Endothelial cell of umbilical vein (primary cell): ENCODE results near the gene TRAPPC6A. TPM values are rescaled to one million over a fixed set of nuclear protein-coding genes. Genes with fewer than 3 reads are reported as not detected.

Experiments
- BruUV-seq: library from RNA; stranded (reverse); fragments of 400-500 nt; replicated peaks from 2 replicates; lab custom pipeline; 2021; lab: Mats Ljungman, UMichigan
- CTCF ChIA-PET: fragments of 300-600, 350-600 bp; sonication (Branson Sonifier 250); formaldehyde crosslinking; loops from one replicate; lab custom pipeline; 2021; ENCODE audit warnings: antibody characterized with exemption, inconsistent platforms; lab: Charles Lee
- POLR2A ChIA-PET: fragments of 300-600, 350-600 bp; sonication (Branson Sonifier 250); formaldehyde crosslinking; loops from one replicate; lab custom pipeline; 2021; ENCODE audit warnings: antibody characterized with exemption, inconsistent platforms; lab: Charles Lee
- DNase-seq: peaks from one replicate; pipeline ENCODE4 v3.0.0-alpha.2; 2011; ENCODE audit warnings: low read depth, low spot score
- FAIRE-seq: peaks from 2 replicates; lab custom pipeline; 2011; peaks lifted over from hg19 to GRCh38; lab: Jason Lieb, UNC
- H2AFZ ChIP-seq: 2 replicates; pipeline ENCODE4 v1.6.0; 2012; ENCODE audit warnings: low read depth, low read length, control low read depth, inconsistent platforms
- H3K27ac ChIP-seq: 2 replicates; pipeline ENCODE4 v1.5.1; 2011; ENCODE audit warnings: low read depth, mild to moderate bottlenecking, control low read depth, low read length, moderate library complexity; ENCODE audit not compliant: insufficient read depth
- H3K27me3 ChIP-seq, 2 experiments: 2 replicates each; pipeline versions ENCODE4 v1.6.0 to v1.6.1; 2011; ENCODE audit warnings: low read length in 2 of 2, mixed read lengths in 1 of 2; ENCODE audit not compliant: control insufficient read depth in 2 of 2, insufficient read depth in 2 of 2
- H3K36me3 ChIP-seq, 2 experiments: 2 replicates in 1 of 2; 3 replicates in 1 of 2; pipeline ENCODE4 v1.5.1; 2011; ENCODE audit warnings: low read length in 2 of 2, mild to moderate bottlenecking in 1 of 2, moderate library complexity in 1 of 2; ENCODE audit not compliant: control insufficient read depth in 2 of 2, insufficient read depth in 2 of 2; ENCODE audit errors: extremely low read depth in 1 of 2
- H3K4me1 ChIP-seq: 3 replicates; pipeline ENCODE4 v1.5.1; 2011; ENCODE audit warnings: mild to moderate bottlenecking, low read length; ENCODE audit not compliant: control insufficient read depth, insufficient read depth; ENCODE audit errors: extremely low read depth
- H3K4me2 ChIP-seq: 2 replicates; pipeline ENCODE4 v1.6.1; 2011; ENCODE audit warnings: low read length, control low read depth, mixed read lengths; ENCODE audit not compliant: insufficient read depth
- H3K4me3 ChIP-seq, 3 experiments: fragments of 200-600 bp in 1 of 3; sonication (generic), shearing (Covaris generic) in 1 of 3; replicated peaks in 1 of 3; 2 replicates each; pipeline ENCODE4 v1.5.1; 2011 to 2016; ENCODE audit warnings: control low read depth in 3 of 3, low read length in 3 of 3, mild to moderate bottlenecking in 2 of 3, inconsistent platforms in 1 of 3, low read depth in 1 of 3, moderate library complexity in 1 of 3; ENCODE audit not compliant: insufficient read depth in 1 of 3
- H3K79me2 ChIP-seq: 2 replicates; pipeline ENCODE4 v1.6.0; 2012; ENCODE audit warnings: low read length, inconsistent platforms; ENCODE audit not compliant: control insufficient read depth, insufficient read depth
- H3K9ac ChIP-seq: replicated peaks from 2 replicates; pipeline ENCODE3; 2011; ENCODE audit warnings: low read length, control low read depth; ENCODE audit not compliant: insufficient read depth; ENCODE audit errors: extremely low read depth
- H3K9me1 ChIP-seq: replicated peaks from 3 replicates; pipeline ENCODE4 v1.6.0; 2011; ENCODE audit warnings: mild to moderate bottlenecking, low read length; ENCODE audit not compliant: control insufficient read depth, insufficient read depth; ENCODE audit errors: extremely low read depth
- H3K9me3 ChIP-seq: replicated peaks from 2 replicates; pipeline ENCODE4 v1.5.1; 2012; ENCODE audit warnings: low read length, inconsistent platforms; ENCODE audit not compliant: control insufficient read depth, insufficient read depth
- H4K20me1 ChIP-seq: replicated peaks from 2 replicates; pipeline ENCODE3; 2011; ENCODE audit warnings: mild to moderate bottlenecking, low read length; ENCODE audit not compliant: control insufficient read depth, insufficient read depth; ENCODE audit errors: extremely low read depth
- FOS ChIP-seq: IDR thresholded peaks from 2 replicates; pipeline ENCODE4 v1.6.1; 2011; ENCODE audit warnings: mild to moderate bottlenecking, low read length, moderate library complexity, borderline replicate concordance; ENCODE audit not compliant: insufficient read depth
- MYC ChIP-seq: IDR thresholded peaks from one replicate; pipeline ENCODE4 v1.6.1; 2011; ENCODE audit warnings: mild to moderate bottlenecking, low read depth, low read length
- POLR2A ChIP-seq: IDR thresholded peaks from 2 replicates; pipeline ENCODE4 v1.6.1; 2012; ENCODE audit warnings: low read depth, mild to moderate bottlenecking, control low read depth, low read length
- POLR2AphosphoS5 ChIP-seq: IDR thresholded peaks from 2 replicates; pipeline ENCODE4 v1.6.1; 2012; ENCODE audit warnings: low read depth, mild to moderate bottlenecking, control low read depth, low read length, moderate library complexity; ENCODE audit not compliant: insufficient read depth
- dilution Hi-C: fragments of 300-500 bp; cut with MboI; formaldehyde crosslinking; loops from one replicate; pipeline ENCODE4 v1.15.0; 2019; ENCODE audit warnings: low sequenced_read_pairs; ENCODE audit not compliant: extremely low pct_ligation_motif_present
- intact Hi-C: fragments of 100-400 bp; cut with micrococcal nuclease; formaldehyde crosslinking; loops from one replicate; pipeline ENCODE4 v1.10.0; 2022
- polyA plus RNA-seq, 4 experiments: library from polyadenylated mRNA; depleted of rRNA in 3 of 4; stranded (reverse) in 3 of 4; unstranded in 1 of 4; fragments of >200 nt; gene quantifications; 2 replicates each; pipeline versions ENCODE4 v1.2.1 to v1.2.3, GENCODE V29; 2011 to 2012; ENCODE audit warnings: missing spikeins in 1 of 4
- total RNA-seq: library from RNA; stranded (reverse); gene quantifications from 2 replicates; pipeline ENCODE4 v1.2.3, GENCODE V29; 2021
- TF ChIP-seq, protein P1 (sequence below): IDR thresholded peaks from 2 replicates; pipeline ENCODE4 v1.6.1; 2011; ENCODE audit not compliant: insufficient read depth, insufficient read length

TRAPPC6A gene
- total and polyA plus RNA-seq, 2 donors (not counting 3 experiments of a cell fraction or from before 2014, with no cell fraction given) = 18.1 to 45.4 TPM

DNA sequence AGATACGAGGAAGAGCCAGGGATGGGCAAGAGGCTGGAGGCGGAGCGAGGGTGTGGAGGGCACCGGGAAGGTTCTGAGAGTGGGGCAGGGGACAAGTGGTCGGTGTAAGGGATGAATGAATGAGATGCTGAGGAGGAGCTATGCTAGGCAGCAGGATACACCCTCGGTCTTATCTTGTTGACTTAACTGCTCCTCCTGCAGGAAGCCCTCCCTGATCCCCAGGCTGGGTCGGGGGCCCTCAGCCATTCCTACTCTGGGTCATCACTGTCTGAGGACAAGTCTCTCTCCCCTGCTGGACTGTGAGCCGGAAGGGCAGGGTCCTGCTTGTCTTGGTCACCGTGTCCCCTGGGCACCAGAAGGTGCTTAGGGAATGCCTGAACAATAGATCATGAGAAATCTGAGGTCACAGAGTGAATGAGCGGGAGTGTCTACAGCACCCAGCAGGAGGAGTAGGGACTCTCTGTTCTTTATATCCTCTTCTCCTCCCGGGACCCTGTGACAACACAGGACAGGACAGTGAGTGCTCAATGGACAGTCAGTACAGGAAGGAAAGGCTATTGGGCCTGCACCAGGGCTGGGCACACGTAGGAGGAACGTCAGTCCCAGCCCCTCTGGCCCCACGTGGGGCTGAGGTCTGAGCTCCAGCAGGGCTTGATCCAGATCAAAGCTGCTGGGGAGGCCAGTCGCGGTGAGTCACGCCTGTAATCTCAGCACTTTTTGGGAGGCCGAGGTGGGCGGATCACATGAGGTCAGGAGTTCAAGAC is 23.8 kb downstream of the TRAPPC6A start:
- intact Hi-C loops = no loop called here
- no TSS peak for BruUV-seq
- peaks cover 6 to 15% of the 10 kb centered on the region in 2 experiments for H3K27me3 ChIP-seq
- no peak overlapping the region for H3K9ac ChIP-seq
- FAIRE-seq = peak; percentile 18
- peak; percentile 13 for DNase-seq
- H4K20me1 ChIP-seq = no peaks in the 10 kb centered on the region
- H2AFZ ChIP-seq = peak overlapping the region; percentile 67
- H3K79me2 ChIP-seq = no peaks in the 10 kb centered on the region
- POLR2A ChIA-PET = no interaction called here
- CTCF ChIA-PET = interaction anchor here (1.0 to 1.8 kb wide), 6 partner anchors 8 to 184 kb away, joined by 3 to 8 read pairs (median 4); partner anchors contain the start of genes BLOC1S3 and TRAPPC6A
- H3K4me2 ChIP-seq = peak overlapping the region; percentile 15
- no peak for TF ChIP-seq POLR2A
- no peak for TF ChIP-seq FOS
- TF ChIP-seq MYC = no peak
- TF ChIP-seq POLR2AphosphoS5 = no peak
- TF ChIP-seq, protein P1, sequence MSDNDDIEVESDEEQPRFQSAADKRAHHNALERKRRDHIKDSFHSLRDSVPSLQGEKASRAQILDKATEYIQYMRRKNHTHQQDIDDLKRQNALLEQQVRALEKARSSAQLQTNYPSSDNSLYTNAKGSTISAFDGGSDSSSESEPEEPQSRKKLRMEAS = no peak
- H3K27ac ChIP-seq = no peak overlapping the region
- no peaks in the 10 kb centered on the region for H3K9me3 ChIP-seq
- no peak overlapping the region for H3K4me3 ChIP-seq
- dilution Hi-C loops = no loop called here
- no peaks in the 10 kb centered on the region for H3K36me3 ChIP-seq
- no peaks in the 10 kb centered on the region for H3K9me1 ChIP-seq
- H3K4me1 ChIP-seq = peaks cover 21% of the 10 kb centered on the region
